Jurkat, Clone E6-1 (cell line): ENCODE data around the gene MAPKBP1.
A peak's percentile ranks its signal among the peaks of the same experiment; 100 is the strongest.

Source experiments
- DNase-seq: peaks from one replicate; pipeline ENCODE4 v3.0.0-alpha.2; 2011; ENCODE audit warnings: low read depth, low spot score
- H3K4me3 ChIP-seq: 2 replicates; pipeline ENCODE4 v1.5.1; 2011; ENCODE audit warnings: mild to moderate bottlenecking, low read length, control low read depth, moderate library complexity

Gene MAPKBP1

DNA sequence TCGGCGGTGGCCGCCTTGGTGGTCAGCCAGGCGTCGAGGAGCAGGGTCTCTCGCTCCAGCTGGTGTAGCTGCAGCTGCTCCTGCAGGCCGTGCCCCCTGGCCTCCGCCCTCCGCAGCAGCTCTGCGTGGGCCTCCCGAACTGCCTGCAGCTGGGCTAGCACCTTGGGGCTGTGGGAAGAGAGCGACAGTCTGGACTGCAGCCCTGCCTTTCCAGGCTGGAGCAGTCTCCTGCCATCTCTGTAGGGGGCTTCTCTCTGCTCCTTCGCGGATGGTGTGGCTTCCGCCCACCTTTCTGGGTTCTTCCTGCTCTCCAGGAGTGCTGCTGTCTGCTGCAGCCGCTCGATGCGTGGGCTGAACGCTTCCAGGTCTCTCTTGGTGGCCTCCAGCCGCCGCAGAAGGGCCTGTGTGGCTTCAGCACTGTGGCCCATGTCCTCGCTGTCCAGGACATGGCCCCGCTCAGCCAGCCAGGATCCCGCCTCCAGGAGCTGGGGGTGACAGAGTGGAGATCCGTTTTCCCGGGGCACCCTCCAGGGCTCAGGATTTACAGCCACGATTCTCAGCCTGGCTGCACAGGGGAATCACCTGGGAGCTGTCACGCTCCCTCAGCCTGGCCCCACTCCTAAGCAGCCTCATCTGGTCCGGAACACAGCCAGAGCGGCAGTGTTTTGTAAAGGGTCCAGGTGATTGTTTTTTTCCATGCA lies 81.1 kb downstream of the MAPKBP1 start:
- no peak overlapping the region for H3K4me3 ChIP-seq
- DNase-seq: no peak

DNA sequence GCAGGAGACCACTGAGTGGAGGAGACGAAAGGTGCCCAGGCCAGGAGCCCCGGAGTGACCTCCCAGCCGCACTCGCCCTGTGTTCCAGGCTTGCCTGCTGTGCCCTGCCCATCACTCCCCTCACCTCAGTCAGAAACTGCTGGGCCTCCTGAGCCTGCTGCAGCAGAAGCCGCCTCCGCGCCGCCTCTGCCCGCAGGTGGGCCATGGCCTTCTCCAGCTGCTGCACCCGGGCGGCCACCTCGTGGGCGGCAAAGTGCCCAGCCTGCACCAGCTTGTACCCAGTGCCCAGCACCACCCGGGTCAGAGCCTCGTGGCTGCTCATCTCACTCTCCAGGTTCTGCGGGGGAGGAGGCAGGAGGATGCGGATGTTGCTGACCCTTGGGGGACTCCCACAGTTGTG lies 82.0 kb downstream of the MAPKBP1 start:
- no peak for DNase-seq
- no peak overlapping the region for H3K4me3 ChIP-seq

DNA sequence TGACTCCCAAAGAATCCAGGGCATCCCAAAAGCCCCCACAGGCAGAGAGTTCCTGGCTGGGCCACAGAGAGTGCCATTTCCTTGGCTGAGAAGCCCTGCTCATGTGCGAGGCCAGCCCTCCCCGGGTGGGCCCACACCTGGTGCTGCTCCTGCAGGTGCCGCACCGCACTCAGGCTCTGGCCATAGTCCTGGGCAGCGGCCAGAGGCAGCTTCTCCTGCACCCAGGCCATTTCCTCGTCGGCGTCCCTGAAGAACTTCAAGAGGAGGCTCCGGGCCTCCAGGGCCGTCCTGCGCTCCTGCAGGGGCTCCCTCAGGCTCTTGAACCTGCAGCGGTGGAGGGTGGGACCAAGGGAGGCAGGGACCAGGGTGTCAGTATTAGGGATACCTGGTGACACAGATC lies 82.4 kb downstream of the MAPKBP1 start:
- no peak overlapping the region for H3K4me3 ChIP-seq
- DNase-seq: no peak

DNA sequence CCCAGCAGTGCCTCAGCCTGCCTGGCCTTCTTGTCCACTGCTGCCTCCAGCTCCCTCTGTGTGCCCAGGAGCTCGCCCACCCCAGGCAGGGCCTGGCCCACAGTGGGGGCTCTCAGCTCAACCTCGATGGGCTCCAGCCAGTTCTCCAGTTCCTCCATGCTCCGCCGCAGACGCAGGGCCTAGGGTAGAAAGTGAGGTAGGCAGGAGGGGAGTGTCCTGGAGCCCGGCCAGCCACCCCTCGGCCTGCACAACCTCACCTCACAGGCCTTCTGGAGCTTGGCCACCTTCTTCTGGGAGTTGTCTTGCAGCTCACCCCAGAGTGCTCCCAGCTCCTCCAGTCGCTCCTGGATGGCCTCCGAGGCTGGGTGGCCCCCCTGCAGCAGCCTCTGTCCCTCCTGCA lies 83.0 kb downstream of the MAPKBP1 start:
- H3K4me3 ChIP-seq: no peak overlapping the region
- no peak for DNase-seq

DNA sequence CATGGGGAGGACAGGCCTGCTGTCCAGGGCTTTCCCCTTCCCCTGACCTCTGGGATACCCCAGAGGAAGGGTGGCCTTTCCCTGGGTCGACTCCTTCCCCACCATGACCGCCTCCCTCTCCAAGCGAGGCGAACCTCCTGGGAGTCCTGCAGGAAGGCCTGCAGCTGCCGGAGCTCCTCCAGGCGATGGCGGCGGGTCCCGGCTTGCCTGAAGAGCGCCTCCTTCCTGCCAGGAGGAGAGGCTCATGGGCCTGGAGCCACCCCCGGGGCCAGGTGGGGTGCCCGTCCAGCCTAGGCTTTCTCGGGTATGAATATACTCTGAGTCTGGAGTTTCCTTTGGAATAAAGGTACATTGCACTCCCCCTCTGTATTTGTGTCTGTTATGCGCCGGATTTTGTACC lies 84.5 kb downstream of the MAPKBP1 start:
- no peak for DNase-seq
- H3K4me3 ChIP-seq: no peak overlapping the region

DNA sequence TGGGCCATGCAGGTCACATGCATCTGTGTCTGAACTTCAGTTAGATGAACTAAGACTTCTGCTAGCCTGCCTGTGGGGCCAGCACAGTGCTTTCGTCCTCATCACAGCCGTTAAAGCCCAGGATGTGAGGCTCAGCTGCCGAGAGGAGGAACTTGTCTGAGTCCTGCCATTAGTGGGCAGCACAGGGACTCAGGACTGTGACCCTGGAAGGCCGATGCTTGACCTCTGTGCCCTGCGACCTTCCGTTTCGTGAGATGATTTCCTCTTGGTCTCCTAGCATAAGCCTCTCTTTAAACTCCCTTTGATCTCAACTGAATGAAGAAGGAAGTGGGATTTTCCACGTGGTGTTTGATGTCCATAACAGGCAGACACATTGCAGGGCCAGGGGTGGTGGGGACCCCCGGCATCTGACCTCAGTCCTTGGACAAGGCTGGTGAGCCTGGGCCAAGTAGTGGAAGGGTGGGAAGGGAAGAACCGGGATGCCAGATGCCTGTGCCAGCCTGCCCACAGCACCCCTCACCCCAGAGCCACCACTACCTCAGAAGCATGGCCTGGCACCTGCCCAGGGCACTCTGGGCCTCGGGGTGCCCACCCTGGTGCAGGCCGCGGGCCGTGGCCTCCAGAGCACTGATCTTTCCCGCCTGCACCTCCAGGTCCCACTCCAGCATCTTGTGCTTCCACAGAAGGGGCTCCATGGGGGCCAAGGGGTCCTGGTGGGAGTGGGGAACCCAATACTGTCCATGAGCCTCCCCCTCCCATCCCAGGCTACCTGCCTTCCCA lies 86.0 kb downstream of the MAPKBP1 start:
- no peak overlapping the region for H3K4me3 ChIP-seq
- DNase-seq: peak; percentile 14

DNA sequence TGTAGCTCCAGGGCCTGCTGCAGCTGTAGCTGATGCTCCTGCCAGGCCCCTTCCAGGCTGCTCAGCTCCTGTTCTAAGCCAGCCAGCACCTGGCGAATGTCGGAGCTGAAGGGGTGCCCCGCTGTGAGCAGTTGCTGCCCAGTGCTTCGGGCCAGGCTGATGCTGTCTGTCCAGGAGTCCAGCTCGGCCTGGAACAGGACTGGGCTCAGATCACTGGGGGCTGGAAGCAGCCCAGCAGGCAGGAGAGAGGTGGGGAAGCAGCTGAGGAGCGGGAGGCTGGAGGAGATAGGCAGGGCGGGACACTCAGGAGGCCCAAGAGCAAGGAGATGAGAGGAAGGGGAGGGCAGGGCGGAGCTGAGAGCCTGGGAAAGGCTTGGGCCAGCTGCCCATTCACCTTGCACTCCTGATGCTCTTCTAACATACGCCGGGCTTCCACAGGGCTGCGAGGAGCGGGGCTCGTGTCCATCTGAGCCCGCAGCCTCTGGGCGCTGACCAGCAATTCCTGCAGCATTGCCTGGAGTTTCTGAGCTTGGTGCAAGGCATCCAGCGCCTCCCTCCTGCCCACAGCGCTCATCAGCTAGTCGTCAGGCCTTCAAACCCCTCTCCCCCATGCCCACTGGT lies 87.6 kb downstream of the MAPKBP1 start:
- no peak overlapping the region for H3K4me3 ChIP-seq

DNA sequence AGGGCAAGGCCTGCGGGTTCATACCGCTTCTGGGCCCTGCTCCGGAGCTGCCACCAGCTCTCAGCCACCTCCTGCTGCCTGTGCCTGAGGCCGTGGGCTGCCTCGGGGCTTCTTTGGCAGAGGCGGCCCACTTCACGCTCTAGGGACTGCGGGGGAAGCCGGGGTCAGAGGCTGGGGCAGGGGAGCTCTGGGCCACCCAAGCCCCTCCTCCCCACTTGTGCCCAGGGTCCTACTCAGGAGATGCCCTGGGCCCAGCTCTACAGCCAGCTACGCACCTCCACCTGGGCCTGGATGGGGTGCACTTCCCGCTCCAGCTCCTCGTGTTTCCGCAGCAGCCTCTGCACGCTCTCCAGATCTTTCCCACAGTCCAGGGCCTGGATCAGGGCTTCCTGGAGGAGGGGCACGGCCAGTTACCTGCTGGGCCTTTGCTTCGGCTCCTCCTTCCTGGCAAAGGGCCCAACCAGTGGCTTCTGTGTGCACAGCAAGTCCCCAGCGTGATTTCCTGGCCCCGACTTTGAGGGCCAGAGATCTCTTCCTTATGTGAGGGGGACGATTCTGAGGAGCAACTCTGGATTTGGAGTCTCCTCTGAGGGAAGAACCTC lies 88.3 kb downstream of the MAPKBP1 start:
- DNase-seq: no peak
- H3K4me3 ChIP-seq: no peak overlapping the region

More for the DNA sequence above, 87.6 kb downstream of the MAPKBP1 start:
- no peak for DNase-seq

DNA sequence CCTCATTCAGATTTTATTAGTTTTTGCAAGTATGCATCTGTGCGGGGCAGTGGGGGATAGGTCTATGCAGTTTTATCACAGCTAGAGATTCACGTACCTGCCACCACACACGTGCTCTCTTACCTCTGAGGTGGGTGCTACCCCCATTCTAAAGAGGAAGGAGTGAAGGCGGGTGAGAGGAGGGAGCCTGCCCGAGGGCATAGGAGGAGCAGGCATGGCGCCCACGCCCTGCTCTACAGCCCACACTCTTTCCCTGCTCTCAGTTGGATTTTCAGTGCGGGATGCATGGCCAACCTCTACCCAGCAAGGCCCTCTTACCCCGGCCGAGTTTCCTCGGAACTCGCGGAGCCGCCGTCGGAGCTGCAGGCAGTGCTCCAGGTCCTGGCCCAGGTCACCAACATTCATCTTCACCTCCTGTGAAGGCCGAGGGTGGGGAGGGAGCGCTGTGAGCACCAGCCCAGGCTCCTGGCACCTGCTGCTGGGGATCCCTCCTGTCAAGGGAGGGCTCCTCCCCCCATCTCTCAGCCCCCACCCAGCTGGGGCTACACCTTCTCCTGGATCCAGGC lies 91.3 kb downstream of the MAPKBP1 start:
- H3K4me3 ChIP-seq: no peak overlapping the region
- no peak for DNase-seq

DNA sequence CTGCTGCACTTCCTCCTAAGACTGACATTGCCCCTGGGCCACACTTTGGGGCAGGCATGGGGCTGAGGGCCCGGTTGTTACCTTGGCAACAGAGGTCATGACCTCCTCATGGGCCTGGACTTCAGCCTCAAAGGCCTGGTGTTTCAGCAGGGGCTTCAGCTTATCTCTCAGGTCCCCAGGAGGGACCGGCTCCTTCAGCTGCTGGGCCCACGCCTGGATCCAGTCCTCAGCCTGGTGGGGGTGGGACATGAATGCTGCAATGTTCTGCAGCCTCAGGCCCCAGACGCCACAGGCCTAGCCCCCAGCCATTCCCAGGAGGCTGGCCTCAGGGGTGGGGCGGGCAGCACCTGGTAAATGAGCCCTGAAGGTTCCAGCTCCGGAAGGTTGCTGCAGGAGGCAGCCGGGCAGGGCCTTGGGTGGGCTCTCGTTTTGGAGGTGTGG lies 92.0 kb downstream of the MAPKBP1 start:
- no peak overlapping the region for H3K4me3 ChIP-seq
- DNase-seq: no peak

DNA sequence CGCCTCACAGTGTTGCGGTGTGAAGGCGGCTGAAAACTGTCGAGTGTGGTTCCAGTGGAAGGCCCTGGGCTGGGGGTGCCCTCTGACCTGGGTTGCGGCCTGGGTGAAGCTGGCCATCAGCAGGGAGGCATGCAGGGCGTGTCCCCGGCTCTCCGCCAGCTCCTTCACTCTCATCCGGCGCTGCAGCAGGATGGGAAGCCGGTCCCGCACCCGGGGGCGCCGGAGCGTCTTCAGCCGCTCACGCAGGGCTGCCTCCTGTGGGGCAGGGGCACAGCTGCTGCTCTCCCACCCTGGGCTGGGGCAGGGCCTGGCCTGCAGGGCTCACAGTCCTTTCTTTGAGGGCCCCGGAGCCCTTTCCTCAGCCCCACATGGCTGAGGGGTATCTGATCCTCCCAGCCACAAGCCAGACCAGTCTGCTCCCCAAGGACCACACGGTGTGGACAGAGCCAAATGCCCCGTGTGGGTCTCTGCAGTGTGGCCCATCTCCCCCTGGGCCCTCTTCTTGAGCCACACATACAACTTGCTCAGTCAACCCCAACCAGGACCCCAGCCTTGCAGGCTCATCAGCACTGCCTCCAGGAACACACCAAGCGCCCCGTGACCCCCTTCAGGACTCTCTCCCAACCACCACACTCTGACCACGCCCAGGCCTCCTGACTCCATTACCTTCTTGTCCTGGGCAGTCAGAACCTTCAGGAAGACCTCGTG lies 92.7 kb downstream of the MAPKBP1 start:
- DNase-seq: no peak
- no peak overlapping the region for H3K4me3 ChIP-seq

DNA sequence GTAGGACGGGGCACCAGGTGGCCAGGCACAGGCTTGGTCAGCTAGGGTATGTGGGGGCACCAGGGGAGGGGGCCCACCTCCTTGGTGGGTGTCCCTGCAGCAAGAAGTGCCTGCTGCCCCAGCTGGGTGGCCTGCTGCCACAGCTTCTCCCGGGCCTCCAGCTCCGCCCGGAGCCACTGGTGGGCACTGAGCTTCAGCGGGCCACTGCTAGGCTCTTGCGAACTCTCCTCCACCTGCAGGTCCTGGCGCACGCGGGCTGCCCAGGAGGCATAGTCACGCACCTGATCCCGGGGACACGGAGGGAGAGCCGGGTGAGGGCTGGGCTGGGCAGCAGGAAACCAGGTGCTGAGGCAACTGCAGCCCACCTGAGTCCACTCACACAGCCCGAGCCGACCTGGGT lies 94.0 kb downstream of the MAPKBP1 start:
- no peak overlapping the region for H3K4me3 ChIP-seq
- no peak for DNase-seq

DNA sequence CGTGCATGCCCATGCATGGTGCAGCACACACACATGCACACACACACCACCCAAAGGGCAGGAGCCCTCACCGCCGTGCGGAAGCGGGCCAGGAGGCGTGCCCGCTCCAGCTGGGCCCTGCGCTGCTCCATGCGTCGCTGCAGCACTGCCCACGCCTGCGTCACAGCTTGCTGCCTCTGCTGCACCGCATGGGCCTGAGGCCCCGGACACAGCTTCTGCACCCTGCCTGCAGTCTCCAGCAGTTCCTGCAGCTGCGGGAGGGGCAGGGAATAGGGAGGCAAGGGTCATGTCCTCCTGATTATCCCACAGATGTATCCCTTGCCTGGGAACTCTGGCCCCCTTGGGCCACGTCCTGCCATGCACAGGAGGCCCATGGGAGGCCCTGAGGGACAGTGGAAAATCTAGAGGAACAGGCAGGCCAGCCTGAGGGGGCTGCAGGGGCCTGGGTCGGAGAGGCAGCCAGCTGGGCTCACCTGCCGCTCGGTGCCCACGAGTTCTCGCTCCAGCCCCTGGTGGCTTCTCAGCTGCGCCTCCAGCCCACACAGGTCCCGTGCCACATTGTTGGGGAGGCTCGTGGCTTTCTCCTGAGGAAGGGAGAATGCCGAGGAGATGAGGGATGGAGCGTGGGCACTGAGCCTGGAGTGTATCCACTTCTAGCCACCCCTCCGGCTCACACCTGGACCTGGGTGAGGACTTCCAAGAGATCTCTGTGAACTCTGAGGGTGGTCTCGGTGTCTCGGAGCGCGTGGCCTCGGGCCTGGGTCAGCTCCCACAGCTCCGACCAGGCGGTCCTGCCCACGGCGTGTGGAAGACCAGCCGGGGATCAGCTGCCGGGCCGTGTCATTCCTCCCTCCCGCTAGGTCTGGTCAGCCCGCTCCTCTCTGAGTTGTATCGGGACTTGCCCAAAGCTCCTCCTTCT lies 95.7 kb downstream of the MAPKBP1 start:
- H3K4me3 ChIP-seq: no peak overlapping the region
- DNase-seq: no peak

DNA sequence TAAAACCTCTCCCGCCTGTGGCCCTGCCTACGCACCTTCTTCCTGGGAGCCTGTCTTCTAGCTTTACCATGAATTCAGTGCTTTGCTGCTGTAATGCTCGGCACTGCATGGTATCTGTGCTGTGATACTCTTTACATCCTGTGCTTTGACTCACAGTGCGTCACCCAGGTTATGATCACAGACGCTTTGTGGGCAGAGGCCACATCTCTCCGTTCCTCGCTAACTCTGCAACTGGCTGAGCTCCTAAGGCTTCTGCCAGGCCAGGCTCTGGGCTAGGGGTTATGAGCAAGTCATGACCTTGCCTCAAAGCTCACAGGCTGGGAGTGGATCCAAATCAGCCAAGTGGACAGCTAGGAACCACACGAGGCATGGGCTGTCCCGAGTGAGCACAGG lies 96.4 kb downstream of the MAPKBP1 start:
- peak; percentile 57 for DNase-seq

DNA sequence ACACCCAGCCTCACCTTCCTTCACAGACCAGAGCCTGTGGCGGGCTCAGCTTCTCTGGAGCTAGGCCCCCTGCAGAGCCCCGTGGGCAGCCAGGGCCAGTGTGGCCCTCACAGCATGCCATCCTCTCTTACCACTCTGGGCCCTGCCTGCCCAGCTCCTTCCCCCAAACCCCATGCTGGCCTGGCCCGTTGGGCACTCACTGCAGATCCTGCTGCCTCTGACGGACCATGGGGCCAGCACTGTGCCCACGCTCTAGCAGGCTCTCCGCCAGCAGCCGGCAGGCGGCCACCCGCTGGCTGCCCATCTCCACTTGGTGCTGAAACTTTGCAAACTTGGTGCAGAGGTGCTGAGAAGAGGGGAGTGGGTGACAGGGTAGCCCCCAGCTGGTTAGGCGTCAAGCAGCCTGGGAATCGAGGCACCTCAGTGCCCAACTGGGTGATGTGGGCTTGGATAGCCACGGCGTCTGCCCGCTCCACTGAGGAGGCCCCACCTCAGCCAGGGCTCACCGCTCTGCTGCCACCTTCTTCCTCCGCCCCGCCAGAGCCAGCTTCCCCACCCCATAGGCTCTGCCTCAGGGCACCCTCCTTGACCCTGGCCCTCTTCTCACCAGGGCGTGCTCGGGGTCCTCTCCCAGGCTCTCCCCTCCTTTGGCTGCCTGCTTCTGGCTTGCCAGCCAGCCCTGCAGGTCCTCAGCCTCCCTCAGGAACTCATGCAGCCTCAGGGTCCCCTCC lies 97.1 kb downstream of the MAPKBP1 start:
- H3K4me3 ChIP-seq: no peak overlapping the region
- no peak for DNase-seq

More for the DNA sequence above, 96.4 kb downstream of the MAPKBP1 start:
- H3K4me3 ChIP-seq: no peak overlapping the region

DNA sequence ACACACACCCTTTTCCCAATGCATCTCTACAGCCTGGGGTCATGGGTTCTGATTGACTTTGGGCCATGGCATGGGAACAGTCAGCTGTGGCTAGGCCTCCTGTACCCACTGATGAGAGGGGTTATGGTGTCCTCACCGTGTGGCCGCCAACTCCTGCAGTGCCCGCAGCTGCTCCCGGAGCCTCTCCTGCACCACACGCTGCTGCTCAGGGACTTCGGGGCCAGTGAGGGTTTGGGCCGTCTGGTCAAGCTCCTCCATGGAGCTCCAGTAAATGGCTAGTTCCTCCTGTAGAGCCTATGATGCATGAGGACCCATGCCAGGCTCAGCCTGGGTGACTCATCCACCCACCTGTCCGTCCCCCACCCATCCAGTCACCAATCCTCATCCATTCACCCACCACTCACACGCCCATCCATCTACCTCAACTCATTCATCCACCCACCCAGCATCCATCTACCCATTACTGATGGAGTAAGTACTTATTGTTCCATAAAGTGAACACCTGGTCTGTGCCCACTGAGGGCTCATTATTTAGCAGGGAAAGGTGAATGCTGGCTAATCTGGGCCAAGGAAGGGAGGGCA lies 98.0 kb downstream of the MAPKBP1 start:
- DNase-seq: no peak
- no peak overlapping the region for H3K4me3 ChIP-seq

DNA sequence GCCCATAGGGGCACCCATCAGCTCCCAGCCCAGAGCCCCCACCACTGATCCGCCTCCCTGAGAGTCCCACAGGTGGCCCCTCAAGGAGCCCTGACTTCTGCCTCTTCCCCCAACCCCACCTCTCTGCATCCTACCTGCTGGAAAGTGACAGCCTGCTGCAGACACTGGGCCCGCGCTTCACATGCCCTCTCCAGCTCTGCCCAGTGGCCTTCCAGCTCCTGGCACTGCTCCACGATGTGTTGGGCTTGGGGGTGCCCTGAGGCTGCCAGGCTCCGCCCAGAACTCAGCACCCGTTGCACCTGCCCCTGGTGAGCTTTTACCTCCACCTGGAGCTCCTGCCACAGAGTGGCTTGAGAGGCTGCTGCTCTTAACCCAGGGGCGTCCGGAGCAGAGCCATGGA lies 99.4 kb downstream of the MAPKBP1 start:
- H3K4me3 ChIP-seq: no peak overlapping the region
- no peak for DNase-seq
